H1 (cell line): ENCODE results near the gene RAMP3. TPM values are rescaled to one million over a fixed set of nuclear protein-coding genes. Genes with fewer than 3 reads are reported as not detected.

Source experiments
- CTCF ChIA-PET: fragments of 300-600 bp; sonication (Branson Sonifier 250); formaldehyde crosslinking; loops from one replicate; lab custom pipeline; 2021; ENCODE audit not compliant: partially characterized antibody; lab: Charles Lee
- POLR2A ChIA-PET: fragments of 300-600 bp; sonication (Branson Sonifier 250); formaldehyde crosslinking; loops from one replicate; lab custom pipeline; 2021; ENCODE audit warnings: inconsistent platforms; ENCODE audit not compliant: partially characterized antibody; lab: Charles Lee
- DNase-seq, 2 experiments: peaks; one replicate each; pipeline versions ENCODE4 v3.0.0 to v3.0.0-alpha.2; 2010 to 2022; ENCODE audit warnings: low spot score in 2 of 2, low read depth in 1 of 2, mixed read lengths in 1 of 2
- FAIRE-seq: peaks from 2 replicates; lab custom pipeline; 2011; peaks lifted over from hg19 to GRCh38; lab: Jason Lieb, UNC
- H2AFZ ChIP-seq: 2 replicates; pipeline ENCODE4 v1.8.1; 2012; ENCODE audit warnings: low read length, inconsistent platforms
- H2AK5ac ChIP-seq: 2 replicates; pipeline ENCODE4 v1.6.1; 2013; ENCODE audit warnings: low read depth, low read length
- H2BK120ac ChIP-seq: replicated peaks from 2 replicates; pipeline ENCODE3; 2013; ENCODE audit warnings: low read depth, low read length, inconsistent platforms
- H2BK12ac ChIP-seq: 2 replicates; pipeline ENCODE4 v1.6.1; 2013; ENCODE audit warnings: low read depth, low read length
- H2BK15ac ChIP-seq: 2 replicates; pipeline ENCODE4 v1.6.1; 2013; ENCODE audit warnings: low read length
- H2BK20ac ChIP-seq: 2 replicates; pipeline ENCODE4 v1.6.1; 2013; ENCODE audit warnings: low read length
- H2BK5ac ChIP-seq: 2 replicates; pipeline ENCODE4 v1.6.1; 2013; ENCODE audit warnings: low read depth, low read length
- H3K14ac ChIP-seq: 2 replicates; pipeline ENCODE4 v1.6.1; 2013; ENCODE audit warnings: inconsistent platforms; ENCODE audit not compliant: insufficient read length
- H3K18ac ChIP-seq: 2 replicates; pipeline ENCODE4 v1.6.1; 2013; ENCODE audit warnings: low read length; ENCODE audit errors: extremely low read depth
- H3K23ac ChIP-seq: 2 replicates; pipeline ENCODE4 v1.6.1; 2013; ENCODE audit warnings: inconsistent platforms; ENCODE audit not compliant: insufficient read length
- H3K23me2 ChIP-seq: 2 replicates; pipeline ENCODE4 v1.6.1; 2013; ENCODE audit warnings: low read depth, low read length
- H3K27ac ChIP-seq: 2 replicates; pipeline ENCODE4 v1.6.1; 2011; ENCODE audit warnings: low read depth, low read length, inconsistent platforms
- H3K27me3 ChIP-seq, 4 experiments: replicated peaks in 1 of 4; 1 replicate in 1 of 4; 2 replicates in 3 of 4; pipeline versions ENCODE4 v1.6.1 to v1.8.1; 2011 to 2013; ENCODE audit warnings: low read length in 3 of 4, mild to moderate bottlenecking in 3 of 4, inconsistent platforms in 2 of 4, mixed read lengths in 2 of 4, moderate library complexity in 1 of 4; ENCODE audit not compliant: control insufficient read depth in 3 of 4, insufficient read depth in 3 of 4; ENCODE audit errors: extremely low read depth in 1 of 4
- H3K36me3 ChIP-seq, 4 experiments: 2 replicates each; pipeline versions ENCODE4 v1.6.1 to v1.8.1; 2011 to 2013; ENCODE audit warnings: mild to moderate bottlenecking in 4 of 4, low read length in 3 of 4, moderate library complexity in 2 of 4, control low read depth in 1 of 4, inconsistent platforms in 1 of 4; ENCODE audit not compliant: insufficient read depth in 4 of 4, control insufficient read depth in 2 of 4
- H3K4ac ChIP-seq: replicated peaks from 2 replicates; pipeline ENCODE3; 2013; ENCODE audit warnings: low read length, low read depth, mixed read lengths, inconsistent platforms; ENCODE audit not compliant: insufficient read length
- H3K4me1 ChIP-seq, 4 experiments: replicated peaks in 1 of 4; 1 replicate in 1 of 4; 2 replicates in 3 of 4; pipeline versions ENCODE4 v1.6.1 to v1.8.1; 2011 to 2013; ENCODE audit warnings: low read length in 3 of 4, inconsistent platforms in 2 of 4, mixed read lengths in 1 of 4; ENCODE audit not compliant: insufficient read depth in 4 of 4, control insufficient read depth in 3 of 4
- H3K4me2 ChIP-seq, 2 experiments: 2 replicates each; pipeline versions ENCODE4 v1.6.1 to v1.8.1; 2011 to 2013; ENCODE audit warnings: low read depth in 2 of 2, low read length in 2 of 2, control low read depth in 1 of 2, inconsistent platforms in 1 of 2, mild to moderate bottlenecking in 1 of 2; ENCODE audit not compliant: insufficient read depth in 1 of 2
- H3K4me3 ChIP-seq, 4 experiments: fragments of 200-600, 300-600 bp in 1 of 4; sonication (generic), shearing (Covaris generic), sonication (Bioruptor Twin) in 1 of 4; 2 replicates each; pipeline versions ENCODE4 v1.5.1 to v1.8.1; 2011 to 2016; ENCODE audit warnings: low read length in 4 of 4, low read depth in 3 of 4, control low read depth in 2 of 4, inconsistent platforms in 2 of 4, mild to moderate bottlenecking in 2 of 4, mixed read lengths in 1 of 4, moderate library complexity in 1 of 4; ENCODE audit not compliant: insufficient read depth in 2 of 4; ENCODE audit errors: extremely low read depth in 1 of 4
- H3K56ac ChIP-seq: replicated peaks from 2 replicates; pipeline ENCODE3; 2013; ENCODE audit warnings: low read depth, mild to moderate bottlenecking, mixed read lengths, low read length, inconsistent platforms; ENCODE audit not compliant: insufficient read length
- H3K79me1 ChIP-seq: 2 replicates; pipeline ENCODE4 v1.6.1; 2013; ENCODE audit warnings: low read depth, low read length, control low read depth
- H3K79me2 ChIP-seq, 2 experiments: 2 replicates each; pipeline versions ENCODE4 v1.6.1 to v1.8.1; 2012 to 2013; ENCODE audit warnings: low read length in 2 of 2, mild to moderate bottlenecking in 2 of 2, inconsistent platforms in 1 of 2; ENCODE audit not compliant: insufficient read depth in 2 of 2, control insufficient read depth in 1 of 2
- H3K9ac ChIP-seq, 4 experiments: replicated peaks in 1 of 4; 1 replicate in 1 of 4; 2 replicates in 3 of 4; pipeline versions ENCODE4 v1.6.1 to v1.8.1; 2011 to 2013; ENCODE audit warnings: low read depth in 3 of 4, low read length in 3 of 4, control low read depth in 2 of 4, mild to moderate bottlenecking in 2 of 4, moderate library complexity in 2 of 4, inconsistent platforms in 1 of 4; ENCODE audit errors: extremely low read depth in 1 of 4
- H3K9me3 ChIP-seq, 2 experiments: 2 replicates each; pipeline versions ENCODE4 v1.6.1 to v1.8.1; 2012 to 2013; ENCODE audit warnings: mild to moderate bottlenecking in 2 of 2, moderate library complexity in 2 of 2, control low read depth in 1 of 2, inconsistent platforms in 1 of 2, low read depth in 1 of 2, low read length in 1 of 2, mixed read lengths in 1 of 2; ENCODE audit not compliant: insufficient read depth in 2 of 2
- H4K20me1 ChIP-seq, 2 experiments: replicated peaks in 1 of 2; 2 replicates each; pipeline versions ENCODE3 to v1.8.1; 2011 to 2013; ENCODE audit warnings: inconsistent platforms in 2 of 2, low read length in 2 of 2, mild to moderate bottlenecking in 1 of 2; ENCODE audit not compliant: insufficient read depth in 2 of 2, control insufficient read depth in 1 of 2
- H4K5ac ChIP-seq: 2 replicates; pipeline ENCODE4 v1.6.1; 2013; ENCODE audit warnings: low read length, low read depth, mixed read lengths, inconsistent platforms; ENCODE audit not compliant: insufficient read length
- H4K8ac ChIP-seq: 2 replicates; pipeline ENCODE4 v1.8.0; 2013; ENCODE audit warnings: mild to moderate bottlenecking, moderate library complexity, low read length, inconsistent platforms; ENCODE audit not compliant: insufficient read depth; ENCODE audit errors: extremely low read depth
- H4K91ac ChIP-seq: replicated peaks from 2 replicates; pipeline ENCODE3; 2013; ENCODE audit warnings: low read length, mixed read lengths, inconsistent platforms; ENCODE audit not compliant: insufficient read length
- BCL11A ChIP-seq, 2 experiments: IDR thresholded peaks; one replicate each; pipeline ENCODE4 v1.6.1; 2011; ENCODE audit warnings: low read depth in 2 of 2, low read length in 2 of 2, mild to moderate bottlenecking in 2 of 2
- HDAC6 ChIP-seq: IDR thresholded peaks from one replicate; pipeline ENCODE4 v1.7.1; 2012; ENCODE audit warnings: low read depth, mild to moderate bottlenecking, inconsistent platforms, low read length, moderate library complexity
- JUN ChIP-seq: IDR thresholded peaks from 2 replicates; pipeline ENCODE4 v1.6.1; 2011; ENCODE audit warnings: low read depth, mild to moderate bottlenecking, improper control_type of control experiment, low read length
- KDM1A ChIP-seq: fragments of 200-600, 300-600 bp; sonication (generic); IDR thresholded peaks from 2 replicates; pipeline ENCODE4 v1.7.1; 2016; ENCODE audit warnings: mild to moderate bottlenecking, low read length, borderline replicate concordance
- PHF8 ChIP-seq: fragments of 200-600 bp; sonication (generic); conservative IDR thresholded peaks from 2 replicates; pipeline ENCODE4 v1.7.1; 2012; ENCODE audit warnings: low read depth, mild to moderate bottlenecking, inconsistent platforms, low read length, moderate library complexity
- RXRA ChIP-seq: IDR thresholded peaks from 2 replicates; pipeline ENCODE4 v1.6.1; 2011; ENCODE audit warnings: low read depth, mild to moderate bottlenecking, low read length, moderate library complexity; ENCODE audit not compliant: insufficient read depth
- SUZ12 ChIP-seq: fragments of 200-600 bp; sonication (generic); IDR thresholded peaks from 2 replicates; pipeline ENCODE4 v1.6.1; 2012; ENCODE audit warnings: mild to moderate bottlenecking, inconsistent platforms, low read length, moderate library complexity, mixed read lengths
- WGBS, 2 experiments: shearing (Covaris generic) in 1 of 2; methylation state at CpG; one replicate each; pipeline versions ENCODE4 v1.1.6 to v1.1.7; 2013 to 2015; ENCODE audit warnings: low lambda C conversion rate in 2 of 2, mixed read lengths in 2 of 2, inconsistent platforms in 1 of 2, low coverage in 1 of 2, missing lambda C conversion rate in 1 of 2; ENCODE audit not compliant: insufficient replicate concordance in 2 of 2, insufficient coverage in 1 of 2, insufficient read length in 1 of 2; ENCODE audit errors: extremely low coverage in 1 of 2, missing lambda C conversion rate in 1 of 2; 5-methylcytosine and 5-hydroxymethylcytosine counted together
- polyA plus RNA-seq, 7 experiments: library from polyadenylated mRNA; depleted of rRNA in 3 of 7; stranded (reverse) in 5 of 7; unstranded in 2 of 7; fragments of >200 nt in 5 of 7; fragments of 200-250 nt in 2 of 7; gene quantifications; 1 replicate in 5 of 7; 2 replicates in 1 of 7; 4 replicates in 1 of 7; pipeline versions ENCODE4 v1.2.1 to v1.2.3, GENCODE V29; 2011 to 2013; ENCODE audit warnings: missing spikeins in 2 of 7, mixed read lengths in 2 of 7
- total RNA-seq: library from RNA; stranded (reverse); fragmentation: NEBNext Ultra II Directional; extraction: Animal tissue kit (Norgen Biotek cat#: 25700); gene quantifications from 2 replicates; pipeline ENCODE4 v1.2.1, GENCODE V29; 2021

RAMP3 gene
- total and polyA plus RNA-seq, 2 of the 8 experiments (the other 6 are each of a cell fraction or from before 2014, with no cell fraction given) = 0.88 to 0.98 TPM

GRCh38 chr7:45215601-45216062, 58.0 kb downstream of the RAMP3 start:
- 68% methylated on average over 6 of the region's 8 CpGs; no CpG with 5 or more reads in 1 of the 2 experiments for WGBS, 2 experiments

More at GRCh38 chr7:45215601-45216062, 58.0 kb downstream of the RAMP3 start:
- Histone ChIP-seq H2BK5ac (no peak overlapping the region), H4K91ac (no peak overlapping the region), H3K9ac (no peak overlapping the region), H3K4me1 (no peaks in the 10 kb centered on the region; a peak in 1 of 7 replicates), H2BK15ac (no peak overlapping the region), H2BK120ac (no peak overlapping the region), H2BK12ac (no peak overlapping the region), H3K14ac (no peak overlapping the region), H2BK20ac (no peak overlapping the region), H3K79me1 (no peaks in the 10 kb centered on the region), H4K5ac (no peak overlapping the region), H3K4ac (no peak overlapping the region), H3K36me3 (no peaks in the 10 kb centered on the region), H3K18ac (no peak overlapping the region), H2AK5ac (no peak overlapping the region), H3K4me2 (no peak overlapping the region), H4K20me1 (no peaks in the 10 kb centered on the region), H3K23ac (no peak overlapping the region), H3K27me3 (no peaks in the 10 kb centered on the region), H2AFZ (no peak overlapping the region), H3K23me2 (no peaks in the 10 kb centered on the region), H4K8ac (peak overlapping the region; percentile 5; the same call in 1 of the 2 replicates), H3K27ac (no peak overlapping the region)
- ChIA-PET CTCF (interaction anchor here (0.8 to 5.4 kb wide), 8 partner anchors 9 to 64 kb away, joined by 3 to 29 read pairs (median 4); no protein-coding TSS in a partner anchor), POLR2A (interaction anchor here (1.1 to 1.7 kb wide), 2 partner anchors 9 to 45 kb away, joined by 3 read pairs; no protein-coding TSS in a partner anchor)
- DNase-seq (no peak), FAIRE-seq (no peak)
- TF ChIP-seq KDM1A (no peak), HDAC6 (no peak), RXRA (no peak), BCL11A (IDR thresholded peaks at IDR 0.05; ENCODE audit: low read depth in 2 of 2, low read length in 2 of 2) (no peak), SUZ12 (no peak), PHF8 (no peak), JUN (no peak)
- TF ChIP-seq, all 59 proteins: peak for 0
- Histone ChIP-seq H3K79me2 (no peaks in the 10 kb centered on the region), H3K56ac (no peak overlapping the region), H3K9me3 (no peaks in the 10 kb centered on the region), H3K4me3 (no peak overlapping the region)
